ENCODE data around the gene CDCA5. TPM values are rescaled to one million over a fixed set of nuclear protein-coding genes. Genes with fewer than 3 reads are reported as not detected.

Gene CDCA5
- total RNA-seq, 3 donors from 2014 or later: 0.96 to 1.2 (median 0.98) TPM

- H3K36me3 ChIP-seq: no peaks in the 10 kb centered on the region
Measured at GRCh38 chr11:65035579-65035978, 48.3 kb downstream of the CDCA5 start.

GRCh38 chr11:65034423-65034822, 49.4 kb downstream of the CDCA5 start:
- no peak for TF ChIP-seq POLR2A (IDR thresholded peaks at IDR 0.05)
- TF ChIP-seq POLR2AphosphoS5 (IDR thresholded peaks at IDR 0.05): no peak
- no peak for TF ChIP-seq CTCF (IDR thresholded peaks at IDR 0.05)
- Histone ChIP-seq H3K4me3 (no peak overlapping the region), H3K36me3 (no peaks in the 10 kb centered on the region), H3K9me3 (no peaks in the 10 kb centered on the region), H3K27me3 (no peaks in the 10 kb centered on the region), H3K27ac (no peak overlapping the region), H3K4me1 (no peaks in the 10 kb centered on the region)
- intact Hi-C loops (cut with DNase I; ENCODE audit: low total_unique reads): no loop called here
- DNase-seq (ENCODE audit: low spot score in 2 of 2): no peak

More at GRCh38 chr11:65035579-65035978, 48.3 kb downstream of the CDCA5 start:
- no peak overlapping the region for H3K4me3 ChIP-seq
- no peaks in the 10 kb centered on the region for H3K9me3 ChIP-seq
- TF ChIP-seq POLR2AphosphoS5 (IDR thresholded peaks at IDR 0.05): no peak
- H3K27ac ChIP-seq: no peak overlapping the region
- H3K27me3 ChIP-seq: no peaks in the 10 kb centered on the region
- intact Hi-C loops (cut with DNase I; ENCODE audit: low total_unique reads): no loop called here
- DNase-seq (ENCODE audit: low spot score in 2 of 2): no peak
- H3K4me1 ChIP-seq: no peaks in the 10 kb centered on the region

GRCh38 chr11:65032216-65032615, 51.6 kb downstream of the CDCA5 start:
- H3K27ac ChIP-seq: no peak overlapping the region
- H3K9me3 ChIP-seq: no peaks in the 10 kb centered on the region
- no peaks in the 10 kb centered on the region for H3K4me1 ChIP-seq
- DNase-seq (ENCODE audit: low spot score in 2 of 2): no peak
- H3K4me3 ChIP-seq: no peak overlapping the region
- TF ChIP-seq POLR2AphosphoS5 (IDR thresholded peaks at IDR 0.05) (no peak), POLR2A (IDR thresholded peaks at IDR 0.05) (no peak), CTCF (IDR thresholded peaks at IDR 0.05) (no peak)
- H3K27me3 ChIP-seq: no peaks in the 10 kb centered on the region
- H3K36me3 ChIP-seq: no peaks in the 10 kb centered on the region
- intact Hi-C loops (cut with DNase I; ENCODE audit: low total_unique reads): no loop called here

Other genes with a start within 250 kb of the CDCA5 start
- gene CDC42BPG, start 239.4 kb downstream of the CDCA5 start, total RNA-seq: 10 to 100 TPM in 1 of 3 donors, 1 to 10 TPM in 1, not detected in 1; 5.9 to 14.9 TPM
- 10 to 100 TPM; 26.9 to 45.4 (median 31.2) TPM for gene EHD1, start 205.4 kb downstream of the CDCA5 start, total RNA-seq
- 10 to 100 TPM; 20.0 to 22.1 (median 21.2) TPM for gene ATG2A, start 166.8 kb downstream of the CDCA5 start, total RNA-seq
- 10 to 100 TPM; 12.8 to 14.0 (median 13.8) TPM for gene PPP2R5B, start 159.4 kb downstream of the CDCA5 start, total RNA-seq
- gene GPHA2, start 148.1 kb downstream of the CDCA5 start, total RNA-seq: not detected
- not detected for gene MAJIN, start 111.9 kb downstream of the CDCA5 start, total RNA-seq
- gene BATF2, start 87.1 kb downstream of the CDCA5 start, total RNA-seq: 1 to 10 TPM in 1 of 3 donors, under 1 TPM in 2; 0.33 to 1.5 (median 0.64) TPM
- gene ARL2, start 69.9 kb downstream of the CDCA5 start, total RNA-seq: 100 to 1,000 TPM in 2 of 3 donors, 10 to 100 TPM in 1; 99.8 to 193 (median 154) TPM
- gene SNX15, start 56.6 kb downstream of the CDCA5 start, total RNA-seq: 10 to 100 TPM; 17.0 to 22.7 (median 17.1) TPM
- 1 to 10 TPM; 7.5 to 9.2 (median 7.5) TPM for gene SAC3D1, start 42.8 kb downstream of the CDCA5 start, total RNA-seq
- 10 to 100 TPM; 15.5 to 28.8 (median 19.2) TPM for gene NAALADL1, start 25.5 kb downstream of the CDCA5 start, total RNA-seq
- gene ZFPL1, start 182 bp upstream of the CDCA5 start, total RNA-seq: 10 to 100 TPM; 33.8 to 44.1 (median 44.0) TPM
- 100 to 1,000 TPM; 166 to 317 (median 218) TPM for gene VPS51, start 12.2 kb upstream of the CDCA5 start, total RNA-seq
- 100 to 1,000 TPM in 1 of 3 donors, 10 to 100 TPM in 2; 38.8 to 189 (median 44.2) TPM for gene TM7SF2, start 27.8 kb upstream of the CDCA5 start, total RNA-seq
- 10 to 100 TPM; 14.6 to 23.3 (median 20.3) TPM for gene ZNHIT2, start 33.7 kb upstream of the CDCA5 start, total RNA-seq
- gene FAU, start 38.1 kb upstream of the CDCA5 start, total RNA-seq: 1,000 to 10,000 TPM in 1 of 3 donors, 100 to 1,000 TPM in 2; 786 to 1,230 (median 855) TPM
- 10 to 100 TPM; 66.2 to 92.6 (median 72.8) TPM for gene MRPL49, start 38.3 kb upstream of the CDCA5 start, total RNA-seq
- gene SYVN1, start 50.5 kb upstream of the CDCA5 start, total RNA-seq: 10 to 100 TPM; 25.8 to 31.7 (median 27.2) TPM
- gene SPDYC, start 86.2 kb upstream of the CDCA5 start, total RNA-seq: not detected
- gene CAPN1, start 97.9 kb upstream of the CDCA5 start, total RNA-seq: 100 to 1,000 TPM; 112 to 167 (median 140) TPM
- gene POLA2, start 177.9 kb upstream of the CDCA5 start, total RNA-seq: 10 to 100 TPM in 2 of 3 donors, 1 to 10 TPM in 1; 6.4 to 17.9 (median 13.8) TPM
- 10 to 100 TPM; 11.3 to 20.8 (median 13.4) TPM for gene CDC42EP2, start 230.8 kb upstream of the CDCA5 start, total RNA-seq
- gene DPF2, start 249.8 kb upstream of the CDCA5 start, total RNA-seq: 10 to 100 TPM; 30.7 to 44.8 (median 39.7) TPM

Measured in breast epithelium (tissue), 4 donors.